Endothelial cell (in vitro differentiated cells): ENCODE results near the gene OR2B2. TPM values are rescaled to one million over a fixed set of nuclear protein-coding genes. Genes with fewer than 3 reads are reported as not detected.
A peak's percentile ranks its signal among the peaks of the same experiment; 100 is the strongest.

Experiments used
- DNase-seq: peaks from one replicate; pipeline ENCODE4 v3.0.0; 2021; ENCODE audit warnings: low spot score
- H3K27ac Mint-ChIP-seq: one replicate; pipeline ENCODE4 v1.8.0; 2021; ENCODE audit warnings: mixed read lengths, inconsistent platforms; ENCODE audit not compliant: unreplicated experiment
- H3K27me3 Mint-ChIP-seq: one replicate; pipeline ENCODE4 v1.8.0; 2021; ENCODE audit warnings: mild to moderate bottlenecking, moderate library complexity, mixed read lengths, inconsistent platforms; ENCODE audit not compliant: unreplicated experiment
- H3K36me3 Mint-ChIP-seq: one replicate; pipeline ENCODE4 v1.8.0; 2021; ENCODE audit warnings: mild to moderate bottlenecking, low read depth, mixed read lengths, inconsistent platforms; ENCODE audit not compliant: unreplicated experiment
- H3K4me1 Mint-ChIP-seq: one replicate; pipeline ENCODE4 v1.8.0; 2021; ENCODE audit warnings: mild to moderate bottlenecking, mixed read lengths, inconsistent platforms; ENCODE audit not compliant: unreplicated experiment
- H3K4me3 Mint-ChIP-seq: one replicate; pipeline ENCODE4 v1.8.0; 2021; ENCODE audit warnings: mild to moderate bottlenecking, mixed read lengths, inconsistent platforms; ENCODE audit not compliant: unreplicated experiment
- H3K9me3 Mint-ChIP-seq: one replicate; pipeline ENCODE4 v1.8.0; 2021; ENCODE audit warnings: mixed read lengths, inconsistent platforms; ENCODE audit not compliant: unreplicated experiment
- total RNA-seq: library from RNA; stranded (reverse); fragmentation: NEBNext Ultra II Directional; extraction: Animal tissue kit (Norgen Biotek cat#: 25700); gene quantifications from one replicate; pipeline ENCODE4 v1.2.1, GENCODE V29; 2021; ENCODE audit not compliant: unreplicated experiment
- TF ChIP-seq, protein P1 (sequence below): fragments of 200-600 bp; sonication (generic); IDR thresholded peaks from one replicate; pipeline ENCODE4 v1.5.0; 2021; ENCODE audit warnings: antibody characterized with exemption; ENCODE audit not compliant: unreplicated experiment

Gene OR2B2
- total RNA-seq, 1 donor from 2014 or later: not detected

- Mint-ChIP-seq H3K36me3 (peaks cover 13% of the 10 kb centered on the region), H3K27ac (peak overlapping the region; percentile 98), H3K4me1 (peaks cover 38% of the 10 kb centered on the region), H3K9me3 (no peaks in the 10 kb centered on the region), H3K27me3 (peaks cover 19% of the 10 kb centered on the region), H3K4me3 (peak overlapping the region; percentile 94)
- TF ChIP-seq, protein P1, sequence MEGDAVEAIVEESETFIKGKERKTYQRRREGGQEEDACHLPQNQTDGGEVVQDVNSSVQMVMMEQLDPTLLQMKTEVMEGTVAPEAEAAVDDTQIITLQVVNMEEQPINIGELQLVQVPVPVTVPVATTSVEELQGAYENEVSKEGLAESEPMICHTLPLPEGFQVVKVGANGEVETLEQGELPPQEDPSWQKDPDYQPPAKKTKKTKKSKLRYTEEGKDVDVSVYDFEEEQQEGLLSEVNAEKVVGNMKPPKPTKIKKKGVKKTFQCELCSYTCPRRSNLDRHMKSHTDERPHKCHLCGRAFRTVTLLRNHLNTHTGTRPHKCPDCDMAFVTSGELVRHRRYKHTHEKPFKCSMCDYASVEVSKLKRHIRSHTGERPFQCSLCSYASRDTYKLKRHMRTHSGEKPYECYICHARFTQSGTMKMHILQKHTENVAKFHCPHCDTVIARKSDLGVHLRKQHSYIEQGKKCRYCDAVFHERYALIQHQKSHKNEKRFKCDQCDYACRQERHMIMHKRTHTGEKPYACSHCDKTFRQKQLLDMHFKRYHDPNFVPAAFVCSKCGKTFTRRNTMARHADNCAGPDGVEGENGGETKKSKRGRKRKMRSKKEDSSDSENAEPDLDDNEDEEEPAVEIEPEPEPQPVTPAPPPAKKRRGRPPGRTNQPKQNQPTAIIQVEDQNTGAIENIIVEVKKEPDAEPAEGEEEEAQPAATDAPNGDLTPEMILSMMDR: no peak
- DNase-seq: peak; percentile 85
These were observed 40.1 kb downstream of the OR2B2 start for GRCh38 chr6:27871924-27872638.

GRCh38 chr6:27870291-27870870 lies 41.8 kb downstream of the OR2B2 start:
- Mint-ChIP-seq H3K4me1 (peaks cover 45% of the 10 kb centered on the region), H3K4me3 (peak overlapping the region; percentile 21), H3K27me3 (peaks cover 28% of the 10 kb centered on the region), H3K27ac (peak overlapping the region; percentile 98), H3K9me3 (no peaks in the 10 kb centered on the region), H3K36me3 (peaks cover 13% of the 10 kb centered on the region)
- TF ChIP-seq, protein P1: no peak
- DNase-seq: no peak

DNA sequence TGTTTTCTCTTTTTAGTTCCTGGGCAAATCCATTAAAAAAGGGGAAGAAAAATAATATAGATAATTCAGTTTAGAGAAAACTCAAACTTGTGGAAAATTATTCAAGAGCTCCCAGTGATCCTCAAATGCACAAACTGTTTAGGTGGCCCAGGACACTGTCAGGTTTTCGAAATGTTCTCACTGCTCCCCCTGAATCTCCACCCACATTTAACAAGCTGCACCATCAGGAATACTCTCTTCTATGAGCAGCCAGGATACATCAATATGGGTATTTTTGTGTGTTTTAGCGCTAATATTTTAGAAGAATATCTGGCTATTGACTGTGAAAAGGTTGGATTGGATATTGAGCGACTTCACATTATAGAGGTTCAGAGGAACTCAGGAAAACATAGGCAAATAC lies 43.9 kb downstream of the OR2B2 start:
- peak overlapping the region; percentile 9 for H3K4me3 Mint-ChIP-seq
- peaks cover 37% of the 10 kb centered on the region for H3K4me1 Mint-ChIP-seq
- H3K27ac Mint-ChIP-seq: peak overlapping the region; percentile 34
- peaks cover 26% of the 10 kb centered on the region for H3K27me3 Mint-ChIP-seq
- H3K36me3 Mint-ChIP-seq: peaks cover 10% of the 10 kb centered on the region
- DNase-seq: no peak
- TF ChIP-seq, protein P1: no peak
- no peaks in the 10 kb centered on the region for H3K9me3 Mint-ChIP-seq

GRCh38 chr6:27867945-27868300 lies 44.3 kb downstream of the OR2B2 start:
- DNase-seq: no peak
- Mint-ChIP-seq H3K4me3 (no peak overlapping the region), H3K27ac (no peak overlapping the region)

More at GRCh38 chr6:27867945-27868300, 44.3 kb downstream of the OR2B2 start:
- peaks cover 25% of the 10 kb centered on the region for H3K27me3 Mint-ChIP-seq
- peaks cover 33% of the 10 kb centered on the region for H3K4me1 Mint-ChIP-seq
- H3K9me3 Mint-ChIP-seq: no peaks in the 10 kb centered on the region
- TF ChIP-seq, protein P1: no peak
- peaks cover 8% of the 10 kb centered on the region for H3K36me3 Mint-ChIP-seq
